ENCODE measurements around the gene FBXL17.

DNA sequence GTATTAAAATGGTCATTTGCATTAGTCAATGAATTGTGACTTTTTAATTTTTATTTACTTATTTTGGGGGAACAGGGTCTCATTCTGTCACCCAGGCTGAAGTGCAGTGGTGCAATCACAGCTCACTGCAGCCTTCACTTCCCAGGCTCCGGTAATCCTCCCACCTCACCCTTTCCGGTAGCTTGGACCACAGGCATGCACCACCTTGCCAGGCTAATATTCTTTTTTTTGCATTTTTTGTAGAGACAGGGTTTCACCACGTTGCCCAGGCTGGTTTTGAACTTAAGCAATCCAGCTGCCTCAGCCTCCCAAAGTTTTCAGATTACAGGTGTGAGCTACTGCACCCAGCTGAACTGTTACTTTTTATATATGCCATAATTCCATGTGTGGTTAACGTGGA, 143.4 kb downstream of the FBXL17 start:
- TF ChIP-seq, protein P1, sequence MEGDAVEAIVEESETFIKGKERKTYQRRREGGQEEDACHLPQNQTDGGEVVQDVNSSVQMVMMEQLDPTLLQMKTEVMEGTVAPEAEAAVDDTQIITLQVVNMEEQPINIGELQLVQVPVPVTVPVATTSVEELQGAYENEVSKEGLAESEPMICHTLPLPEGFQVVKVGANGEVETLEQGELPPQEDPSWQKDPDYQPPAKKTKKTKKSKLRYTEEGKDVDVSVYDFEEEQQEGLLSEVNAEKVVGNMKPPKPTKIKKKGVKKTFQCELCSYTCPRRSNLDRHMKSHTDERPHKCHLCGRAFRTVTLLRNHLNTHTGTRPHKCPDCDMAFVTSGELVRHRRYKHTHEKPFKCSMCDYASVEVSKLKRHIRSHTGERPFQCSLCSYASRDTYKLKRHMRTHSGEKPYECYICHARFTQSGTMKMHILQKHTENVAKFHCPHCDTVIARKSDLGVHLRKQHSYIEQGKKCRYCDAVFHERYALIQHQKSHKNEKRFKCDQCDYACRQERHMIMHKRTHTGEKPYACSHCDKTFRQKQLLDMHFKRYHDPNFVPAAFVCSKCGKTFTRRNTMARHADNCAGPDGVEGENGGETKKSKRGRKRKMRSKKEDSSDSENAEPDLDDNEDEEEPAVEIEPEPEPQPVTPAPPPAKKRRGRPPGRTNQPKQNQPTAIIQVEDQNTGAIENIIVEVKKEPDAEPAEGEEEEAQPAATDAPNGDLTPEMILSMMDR (conservative IDR thresholded peaks at IDR 0.05; ENCODE audit: low read length), result no peak
- no peak for TF ChIP-seq EZH2phosphoT487 (IDR thresholded peaks at IDR 0.05; ENCODE audit: borderline replicate concordance)
